Activated CD8-positive, alpha-beta memory T cell treated with anti-CD3 and anti-CD28 coated beads, Interleukin-2, amount 50 U/mL, for 48 hours (primary cell): ENCODE measurements around the gene SMG7.

Experiments
- DNase-seq: peaks from one replicate; pipeline ENCODE4 v3.0.0-alpha.2; 2020

SMG7 gene

GRCh38 chr1:183516725-183517124 is 44.4 kb downstream of the SMG7 start:
- no peak for DNase-seq

GRCh38 chr1:183517401-183517800 is 45.1 kb downstream of the SMG7 start:
- no peak for DNase-seq

- no peak for DNase-seq
These were observed 48.1 kb downstream of the SMG7 start for GRCh38 chr1:183520379-183520778.

GRCh38 chr1:183522104-183522503 is 49.8 kb downstream of the SMG7 start:
- no peak for DNase-seq

GRCh38 chr1:183528577-183528976 is 56.3 kb downstream of the SMG7 start:
- no peak for DNase-seq

GRCh38 chr1:183533617-183534174 is 61.4 kb downstream of the SMG7 start:
- DNase-seq = no peak

- DNase-seq = no peak
These were observed 65.1 kb downstream of the SMG7 start for GRCh38 chr1:183537405-183537804.

- DNase-seq = no peak
These were observed 71.4 kb downstream of the SMG7 start for GRCh38 chr1:183543619-183544204.

GRCh38 chr1:183544598-183545297 is 72.4 kb downstream of the SMG7 start:
- DNase-seq = no peak

GRCh38 chr1:183546427-183546826 is 74.1 kb downstream of the SMG7 start:
- no peak for DNase-seq

GRCh38 chr1:183548116-183548515 is 75.8 kb downstream of the SMG7 start:
- no peak for DNase-seq

GRCh38 chr1:183550915-183551314 is 78.6 kb downstream of the SMG7 start:
- DNase-seq = no peak

GRCh38 chr1:183551924-183552323 is 79.6 kb downstream of the SMG7 start:
- no peak for DNase-seq

- no peak for DNase-seq
These were observed 80.1 kb downstream of the SMG7 start for GRCh38 chr1:183552441-183552840.

GRCh38 chr1:183552891-183553290 is 80.6 kb downstream of the SMG7 start:
- no peak for DNase-seq

- no peak for DNase-seq
These were observed 81.0 kb downstream of the SMG7 start for GRCh38 chr1:183553331-183553730.

GRCh38 chr1:183553764-183554163 is 81.5 kb downstream of the SMG7 start:
- no peak for DNase-seq

GRCh38 chr1:183554577-183554976 is 82.3 kb downstream of the SMG7 start:
- DNase-seq = no peak

GRCh38 chr1:183559061-183559460 is 86.8 kb downstream of the SMG7 start:
- no peak for DNase-seq

- DNase-seq = no peak
These were observed 90.4 kb downstream of the SMG7 start for GRCh38 chr1:183562701-183563100.

- DNase-seq = no peak
These were observed 93.0 kb downstream of the SMG7 start for GRCh38 chr1:183565261-183565660.

GRCh38 chr1:183566026-183566425 is 93.7 kb downstream of the SMG7 start:
- no peak for DNase-seq

GRCh38 chr1:183567584-183567983 is 95.3 kb downstream of the SMG7 start:
- no peak for DNase-seq

GRCh38 chr1:183568176-183569021 is 96.1 kb downstream of the SMG7 start:
- DNase-seq = no peak
